Left lung (tissue), 10 donors: ENCODE data around the gene ADAMTSL1. TPM values are rescaled to one million over a fixed set of nuclear protein-coding genes. Genes with fewer than 3 reads are reported as not detected.

ENCODE experiments used
- ATAC-seq: fragments of 200-7000 bp; cut with Tn5 transposase; one replicate; pipeline ENCODE4 v1.9.1; 2020; ENCODE audit warnings: moderate library complexity
- DNase-seq, 4 donors: peaks; one replicate each; pipeline ENCODE4 v3.0.0-alpha.2; 2013 to 2020
- H3K27ac ChIP-seq, 2 donors: fragments of 200-600 bp; sonication (generic) in 1 of 2; one replicate each; pipeline versions ENCODE4 v1.5.0 to v1.8.0; 2020 to 2021
- H3K27me3 ChIP-seq, 2 donors: fragments of 200-600 bp; sonication (generic) in 1 of 2; one replicate each; pipeline versions ENCODE4 v1.5.0 to v1.8.0; 2020 to 2021
- H3K36me3 ChIP-seq, 2 donors: fragments of 200-600 bp; sonication (generic) in 1 of 2; one replicate each; pipeline versions ENCODE4 v1.5.0 to v1.8.0; 2020 to 2021
- H3K4me1 ChIP-seq, 2 donors: fragments of 200-600 bp; one replicate each; pipeline ENCODE4 v1.8.0; 2021
- H3K4me3 ChIP-seq, 2 donors: fragments of 200-600 bp; sonication (generic) in 1 of 2; one replicate each; pipeline versions ENCODE4 v1.5.0 to v1.8.0; 2020 to 2021; ENCODE audit warnings: mild to moderate bottlenecking in 1 of 2
- H3K9me3 ChIP-seq, 2 donors: fragments of 200-600 bp; sonication (generic) in 1 of 2; one replicate each; pipeline versions ENCODE4 v1.5.0 to v1.8.0; 2020 to 2021
- intact Hi-C, 2 donors: fragments of 100-400 bp; cut with DNase I; formaldehyde crosslinking; loops; one replicate each; pipeline versions ENCODE4 v1.11.2 to v1.14.2; 2022
- polyA plus RNA-seq, 6 donors: library from polyadenylated mRNA; unstranded; fragments of 120-200 nt; gene quantifications; one replicate each; pipeline ENCODE4 v1.2.1, GENCODE V29; 2013; ENCODE audit not compliant: insufficient read length in 6 of 6
- total RNA-seq, 2 donors: library from RNA; stranded (reverse); fragmentation: NEBNext Ultra II Directional; extraction: Animal tissue kit (Norgen Biotek cat#: 25700); gene quantifications; one replicate each; pipeline ENCODE4 v1.2.1, GENCODE V29; 2021
- TF ChIP-seq, protein P1 (sequence below), 2 donors: fragments of 200-600 bp; sonication (generic) in 1 of 2; IDR thresholded peaks; one replicate each; pipeline versions ENCODE4 v1.5.0 to v1.8.0; 2021; ENCODE audit warnings: antibody characterized with exemption in 2 of 2
- donor health status: DM: no; HTN: yes; CAD: no.
- donor health status: DM: no; HTN: no; CAD: no.

ADAMTSL1 gene
- total and polyA plus RNA-seq, 8 donors, result 3.0 to 28.1 (median 17.9) TPM

DNA sequence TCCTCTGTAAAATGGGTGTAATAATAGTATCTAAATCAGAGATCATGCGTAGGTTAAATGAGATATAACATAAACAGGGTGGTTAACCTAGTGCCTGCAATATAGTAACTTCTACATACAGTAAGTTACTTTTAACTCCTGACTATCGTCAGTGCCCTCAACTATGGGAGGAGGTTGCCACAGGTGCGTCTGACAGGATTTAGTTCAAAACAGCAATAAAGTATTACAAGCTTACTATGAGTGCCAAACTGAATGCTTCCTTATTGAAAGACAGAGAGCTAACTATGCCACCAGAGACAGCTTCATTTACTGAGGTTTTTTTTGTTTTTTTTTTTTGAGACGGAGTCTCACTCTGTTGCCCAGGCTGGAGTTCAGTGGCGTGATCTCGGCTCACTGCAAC, 209.0 kb downstream of the ADAMTSL1 start:
- Histone ChIP-seq H3K4me3 (no peak overlapping the region), H3K27me3 (no peaks in the 10 kb centered on the region), H3K4me1 (peaks cover 0 to 4% of the 10 kb centered on the region in 2 donors), H3K9me3 (no peaks in the 10 kb centered on the region), H3K36me3 (no peaks in the 10 kb centered on the region), H3K27ac (no peak overlapping the region)
- TF ChIP-seq, protein P1, sequence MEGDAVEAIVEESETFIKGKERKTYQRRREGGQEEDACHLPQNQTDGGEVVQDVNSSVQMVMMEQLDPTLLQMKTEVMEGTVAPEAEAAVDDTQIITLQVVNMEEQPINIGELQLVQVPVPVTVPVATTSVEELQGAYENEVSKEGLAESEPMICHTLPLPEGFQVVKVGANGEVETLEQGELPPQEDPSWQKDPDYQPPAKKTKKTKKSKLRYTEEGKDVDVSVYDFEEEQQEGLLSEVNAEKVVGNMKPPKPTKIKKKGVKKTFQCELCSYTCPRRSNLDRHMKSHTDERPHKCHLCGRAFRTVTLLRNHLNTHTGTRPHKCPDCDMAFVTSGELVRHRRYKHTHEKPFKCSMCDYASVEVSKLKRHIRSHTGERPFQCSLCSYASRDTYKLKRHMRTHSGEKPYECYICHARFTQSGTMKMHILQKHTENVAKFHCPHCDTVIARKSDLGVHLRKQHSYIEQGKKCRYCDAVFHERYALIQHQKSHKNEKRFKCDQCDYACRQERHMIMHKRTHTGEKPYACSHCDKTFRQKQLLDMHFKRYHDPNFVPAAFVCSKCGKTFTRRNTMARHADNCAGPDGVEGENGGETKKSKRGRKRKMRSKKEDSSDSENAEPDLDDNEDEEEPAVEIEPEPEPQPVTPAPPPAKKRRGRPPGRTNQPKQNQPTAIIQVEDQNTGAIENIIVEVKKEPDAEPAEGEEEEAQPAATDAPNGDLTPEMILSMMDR (IDR thresholded peaks at IDR 0.05), result no peak
- intact Hi-C loops, result no loop called here
- no peak for ATAC-seq
- no peak for DNase-seq

DNA sequence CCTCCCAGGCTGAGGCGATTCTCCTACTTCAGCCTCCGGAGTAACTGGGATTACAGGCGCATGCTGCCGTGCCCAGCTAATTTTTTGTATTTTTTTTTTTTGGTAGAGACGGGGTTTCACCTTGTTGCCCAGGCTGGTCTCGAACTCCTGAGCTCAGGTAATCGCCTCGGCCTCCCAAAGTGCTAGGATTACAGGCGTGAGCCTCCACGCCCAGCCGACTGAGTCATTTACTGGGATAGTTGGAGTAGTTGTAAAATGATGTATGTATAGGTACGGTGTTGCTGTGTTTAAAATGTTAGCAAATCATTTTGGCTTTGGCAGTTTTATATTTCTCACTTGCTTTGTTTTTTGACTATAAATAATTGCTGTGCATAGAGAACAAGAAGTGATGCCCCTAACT, 209.4 kb downstream of the ADAMTSL1 start:
- Histone ChIP-seq H3K4me3 (no peak overlapping the region), H3K9me3 (no peaks in the 10 kb centered on the region), H3K4me1 (peaks cover 0 to 4% of the 10 kb centered on the region in 2 donors), H3K27ac (no peak overlapping the region), H3K36me3 (no peaks in the 10 kb centered on the region), H3K27me3 (no peaks in the 10 kb centered on the region)
- ATAC-seq, result no peak
- DNase-seq, result no peak
- TF ChIP-seq, protein P1 (IDR thresholded peaks at IDR 0.05), result no peak
- intact Hi-C loops, result no loop called here

DNA sequence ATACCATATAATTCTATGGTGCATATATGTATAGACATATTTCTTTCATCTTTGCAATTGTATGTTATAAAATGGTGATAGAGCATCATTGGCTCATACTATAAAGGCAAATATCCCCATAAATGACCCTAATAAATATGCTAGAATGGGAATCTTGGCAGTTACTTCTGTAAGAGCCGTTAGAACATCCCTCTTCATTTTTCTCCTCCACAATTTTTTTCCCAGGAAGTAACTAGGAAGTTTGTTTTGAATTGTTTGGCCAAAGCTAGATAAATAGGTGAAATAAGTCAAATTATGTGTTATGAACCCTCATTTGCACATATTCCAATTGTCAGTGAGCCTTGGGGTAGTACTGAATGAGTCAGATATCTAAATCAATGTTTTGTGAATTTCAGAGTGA, 209.9 kb downstream of the ADAMTSL1 start:
- no peak for ATAC-seq
- intact Hi-C loops, result no loop called here
- TF ChIP-seq, protein P1 (IDR thresholded peaks at IDR 0.05), result no peak
- no peaks in the 10 kb centered on the region for H3K27me3 ChIP-seq
- peaks cover 0 to 1% of the 10 kb centered on the region in 2 donors for H3K4me1 ChIP-seq
- no peaks in the 10 kb centered on the region for H3K36me3 ChIP-seq
- H3K27ac ChIP-seq, result no peak overlapping the region
- no peak overlapping the region for H3K4me3 ChIP-seq
- DNase-seq, result peak in 2 of 4 donors; percentile 68 to 73
- no peaks in the 10 kb centered on the region for H3K9me3 ChIP-seq

DNA sequence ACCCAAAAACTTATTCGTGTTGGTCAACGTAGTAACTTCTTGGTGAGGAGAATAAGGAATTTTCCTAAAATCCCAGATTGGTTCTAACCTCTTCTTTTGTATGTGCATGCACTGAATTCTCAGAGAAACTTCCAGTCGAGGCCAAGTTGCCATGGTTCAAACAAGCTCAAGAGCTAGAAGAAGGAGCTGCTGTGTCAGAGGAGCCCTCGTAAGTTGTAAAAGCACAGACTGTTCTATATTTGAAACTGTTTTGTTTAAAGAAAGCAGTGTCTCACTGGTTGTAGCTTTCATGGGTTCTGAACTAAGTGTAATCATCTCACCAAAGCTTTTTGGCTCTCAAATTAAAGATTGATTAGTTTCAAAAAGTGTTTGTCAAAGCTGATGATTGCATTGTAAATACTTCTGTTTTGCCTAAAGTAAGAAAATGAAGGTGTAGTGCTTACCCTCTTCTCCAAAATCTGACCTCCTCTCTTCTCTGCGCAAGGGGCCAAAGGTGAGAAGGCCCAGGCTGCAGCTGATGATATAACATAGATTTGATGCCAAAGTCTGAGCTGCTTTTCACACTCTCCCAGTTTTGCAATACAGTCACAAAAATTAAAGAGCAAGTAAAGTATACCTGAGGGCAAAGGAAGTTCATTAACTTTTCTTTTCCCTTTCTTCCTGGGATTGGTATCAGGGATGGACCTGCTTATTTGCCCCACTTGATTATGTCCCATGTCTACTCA, 210.8 kb downstream of the ADAMTSL1 start:
- TF ChIP-seq, protein P1 (IDR thresholded peaks at IDR 0.05), result no peak

DNA sequence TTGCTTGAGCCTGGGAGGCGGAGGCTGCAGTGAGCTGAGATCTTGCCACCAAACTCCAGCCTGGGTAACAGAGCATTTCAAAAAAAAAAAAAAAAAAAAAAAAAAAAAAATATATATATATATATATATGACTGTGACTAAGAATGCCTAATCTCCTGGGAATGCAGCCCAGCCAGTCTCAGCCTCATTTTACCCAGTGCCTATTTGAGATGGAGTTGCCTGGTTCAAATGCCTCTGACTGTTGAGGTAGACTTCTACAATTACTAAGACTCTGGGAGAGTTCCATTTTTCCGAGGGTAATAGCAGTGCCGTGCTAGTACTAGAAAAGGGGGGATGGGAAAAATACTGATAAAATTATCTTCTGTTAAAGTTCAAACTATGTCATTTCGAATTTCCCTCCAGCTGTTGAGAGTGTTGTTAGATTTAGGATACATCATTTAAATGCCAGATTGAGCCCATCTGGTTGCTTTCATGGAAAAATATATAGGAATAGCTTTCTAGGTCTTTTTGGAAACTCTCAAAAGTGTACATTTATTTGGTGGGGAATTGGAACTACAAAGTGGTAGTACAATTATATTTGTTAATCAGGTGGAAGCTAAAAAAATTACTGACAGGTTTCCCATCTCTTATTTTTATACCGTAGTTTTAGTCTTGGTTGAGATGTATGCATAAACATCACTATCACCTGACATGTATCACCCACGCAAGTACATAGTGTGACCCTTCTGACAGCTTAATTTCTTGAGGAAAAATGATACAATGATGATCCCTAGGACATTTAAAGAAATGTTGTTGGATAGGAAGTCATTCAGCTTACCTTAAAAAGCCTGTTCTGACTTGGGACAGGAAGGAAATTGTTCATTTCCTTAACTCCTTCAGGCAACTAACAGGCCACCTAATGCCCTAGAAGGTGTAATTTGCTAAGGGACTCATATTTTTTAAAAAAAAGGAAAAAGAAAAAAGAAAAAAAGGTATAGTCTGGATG, 214.9 kb downstream of the ADAMTSL1 start:
- Histone ChIP-seq H3K27me3 (no peaks in the 10 kb centered on the region), H3K4me3 (no peak overlapping the region), H3K36me3 (no peaks in the 10 kb centered on the region), H3K27ac (no peak overlapping the region), H3K4me1 (no peaks in the 10 kb centered on the region), H3K9me3 (peaks cover 0 to under 1% of the 10 kb centered on the region in 2 donors)
- intact Hi-C loops, result no loop called here
- TF ChIP-seq, protein P1 (IDR thresholded peaks at IDR 0.05), result no peak
- no peak for ATAC-seq
- no peak for DNase-seq

More for the DNA sequence above, 210.8 kb downstream of the ADAMTSL1 start:
- Histone ChIP-seq H3K4me3 (no peak overlapping the region), H3K27ac (no peak overlapping the region), H3K27me3 (no peaks in the 10 kb centered on the region), H3K36me3 (no peaks in the 10 kb centered on the region), H3K4me1 (no peaks in the 10 kb centered on the region), H3K9me3 (no peaks in the 10 kb centered on the region)
- intact Hi-C loops, result no loop called here
- peak; percentile 47 for ATAC-seq
- DNase-seq, result peak in 1 of 4 donors; percentile 38
